GM11168 (cell line): ENCODE results near the gene TBX21.

Source experiments
- in situ Hi-C: fragments of 300-500 bp; cut with MboI; formaldehyde crosslinking; loops from one replicate; pipeline ENCODE4 v1.12.0; 2022; ENCODE audit warnings: low sequenced_read_pairs; ENCODE audit not compliant: unreplicated experiment

The TBX21 gene

GRCh38 chr17:47712330-47713023 lies 20.6 kb upstream of the TBX21 start:
- in situ Hi-C loops: no loop called here

- in situ Hi-C loops: no loop called here
Observed at GRCh38 chr17:47713980-47714700, 18.9 kb upstream of the TBX21 start.

- in situ Hi-C loops: no loop called here
Observed at GRCh38 chr17:47714773-47715396, 18.2 kb upstream of the TBX21 start.

- in situ Hi-C loops: no loop called here
Observed at GRCh38 chr17:47715669-47716325, 17.2 kb upstream of the TBX21 start.

- in situ Hi-C loops: no loop called here
Observed at GRCh38 chr17:47716375-47716774, 16.7 kb upstream of the TBX21 start.

GRCh38 chr17:47717261-47717697 lies 15.8 kb upstream of the TBX21 start:
- in situ Hi-C loops: no loop called here

- in situ Hi-C loops: no loop called here
Observed at GRCh38 chr17:47717979-47718621, 14.9 kb upstream of the TBX21 start.

GRCh38 chr17:47718634-47719405 lies 14.2 kb upstream of the TBX21 start:
- in situ Hi-C loops: no loop called here

- in situ Hi-C loops: no loop called here
Observed at GRCh38 chr17:47719411-47720152, 13.5 kb upstream of the TBX21 start.

- in situ Hi-C loops: no loop called here
Observed at GRCh38 chr17:47720196-47720595, 12.8 kb upstream of the TBX21 start.

- in situ Hi-C loops: no loop called here
Observed at GRCh38 chr17:47720754-47721533, 12.1 kb upstream of the TBX21 start.

GRCh38 chr17:47721725-47722124 lies 11.3 kb upstream of the TBX21 start:
- in situ Hi-C loops: no loop called here

GRCh38 chr17:47724705-47725104 lies 8.3 kb upstream of the TBX21 start:
- in situ Hi-C loops: no loop called here

- in situ Hi-C loops: no loop called here
Observed at GRCh38 chr17:47725446-47726111, 7.5 kb upstream of the TBX21 start.

GRCh38 chr17:47726796-47727703 lies 6.0 kb upstream of the TBX21 start:
- in situ Hi-C loops: no loop called here

- in situ Hi-C loops: no loop called here
Observed at GRCh38 chr17:47727704-47728036, 5.4 kb upstream of the TBX21 start.
